ENCODE data around the gene CCDC82.
"Not testable (repeated sequence)": the region's sequence is repeated elsewhere in the genome, so short reads cannot be mapped to it uniquely, and the experiment has no call there.

CCDC82 gene

GRCh38 chr11:96389720-96390487 is at the start of gene CCDC82, which contains the start of gene JRKL:
Gene CCDC82, minus strand, starts transcription at chr11:96389912. Its CDS starts 5,165 bp downstream, at chr11:96384747.
Gene JRKL, plus strand, starts transcription at chr11:96390013. Its CDS starts 637 bp downstream, at chr11:96390650.
- peak; percentile 96 for DNase-seq (ENCODE audit: low read depth)

- DNase-seq (ENCODE audit: low read depth): not testable (repeated sequence)
Measured at GRCh38 chr11:96432654-96433053, 42.9 kb upstream of the CCDC82 start.

GRCh38 chr11:96430668-96431067 is 41.0 kb upstream of the CCDC82 start:
- DNase-seq (ENCODE audit: low read depth): no peak

DNA sequence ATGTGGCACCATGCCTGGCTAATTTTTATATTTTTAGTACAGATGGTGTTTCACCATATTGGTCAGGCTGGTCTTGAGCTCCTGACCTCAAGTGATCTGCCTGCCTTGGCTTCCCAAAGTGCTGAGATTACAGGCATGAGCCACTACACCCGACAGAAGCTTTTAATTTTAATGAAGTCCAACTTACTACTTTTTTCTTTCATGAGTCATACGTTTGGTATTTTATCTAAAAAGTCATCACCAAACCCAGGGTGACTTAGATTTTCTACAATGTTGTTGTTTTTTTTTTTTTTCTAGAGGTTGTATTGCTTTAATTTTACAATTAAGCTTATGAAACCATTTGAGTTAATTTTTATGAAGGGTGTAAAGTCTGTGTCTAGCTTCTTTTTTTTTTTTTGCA is 35.0 kb upstream of the CCDC82 start:
- no peak for DNase-seq (ENCODE audit: low read depth)

DNA sequence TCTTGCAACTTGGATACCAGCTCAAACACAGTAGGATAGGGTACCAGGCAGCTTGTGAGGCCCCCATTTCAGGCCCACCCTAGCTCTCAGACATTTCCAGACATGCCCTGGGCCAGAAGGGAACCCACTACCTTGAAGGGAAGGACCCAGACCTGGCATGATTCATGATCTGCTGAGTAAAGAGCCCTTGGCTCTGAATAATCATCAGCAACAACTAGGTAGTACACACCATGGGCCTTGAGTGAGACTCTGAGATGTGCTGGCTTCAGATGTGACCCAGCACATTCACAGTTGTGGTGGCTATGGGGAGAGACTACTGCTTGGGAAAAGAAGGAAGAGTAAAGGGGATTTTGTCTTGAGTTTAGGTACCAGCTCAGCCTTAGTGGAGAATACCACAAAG is 23.7 kb upstream of the CCDC82 start:
- DNase-seq (ENCODE audit: low read depth): no peak

DNA sequence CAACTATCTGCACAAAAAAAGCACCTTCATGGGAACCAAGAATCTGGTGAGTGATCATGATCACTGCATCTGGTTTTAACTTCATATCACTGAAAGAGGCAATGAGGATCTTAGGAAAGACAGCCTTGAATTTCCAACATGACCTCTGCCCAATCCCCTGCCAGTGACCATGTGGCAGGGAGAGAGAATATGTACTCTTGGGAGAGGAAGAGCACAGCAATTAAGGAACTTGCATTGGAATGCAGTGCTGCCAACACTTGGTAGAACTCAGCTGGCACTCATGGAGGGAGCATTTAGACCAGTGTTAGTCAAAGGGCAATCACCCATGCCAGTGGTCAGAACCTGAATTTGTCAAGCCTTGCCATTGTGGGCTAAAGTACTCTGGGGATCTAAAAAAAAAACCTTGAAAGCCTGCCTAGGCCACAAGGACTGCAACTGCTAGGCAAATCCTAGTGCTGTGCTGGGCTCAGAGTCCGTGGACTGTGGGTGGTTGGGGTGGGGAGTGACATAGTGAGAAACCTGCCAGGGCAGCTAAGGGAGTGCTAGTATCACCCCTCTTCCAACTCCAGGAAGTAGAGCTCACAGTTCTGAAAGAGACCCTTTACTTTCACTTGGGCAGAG is 23.2 kb upstream of the CCDC82 start:
- no peak for DNase-seq (ENCODE audit: low read depth)

GRCh38 chr11:96411412-96411811 is 21.7 kb upstream of the CCDC82 start:
- not testable (repeated sequence) for DNase-seq (ENCODE audit: low read depth)

GRCh38 chr11:96400697-96401096 is 11.0 kb upstream of the CCDC82 start:
- no peak for DNase-seq (ENCODE audit: low read depth)

- DNase-seq (ENCODE audit: low read depth): no peak
Measured at GRCh38 chr11:96397863-96398262, 8.2 kb upstream of the CCDC82 start.

- no peak for DNase-seq (ENCODE audit: low read depth)
Measured at GRCh38 chr11:96396637-96397036, 6.9 kb upstream of the CCDC82 start.

GRCh38 chr11:96394773-96395172 is 5.1 kb upstream of the CCDC82 start:
- no peak for DNase-seq (ENCODE audit: low read depth)

DNA sequence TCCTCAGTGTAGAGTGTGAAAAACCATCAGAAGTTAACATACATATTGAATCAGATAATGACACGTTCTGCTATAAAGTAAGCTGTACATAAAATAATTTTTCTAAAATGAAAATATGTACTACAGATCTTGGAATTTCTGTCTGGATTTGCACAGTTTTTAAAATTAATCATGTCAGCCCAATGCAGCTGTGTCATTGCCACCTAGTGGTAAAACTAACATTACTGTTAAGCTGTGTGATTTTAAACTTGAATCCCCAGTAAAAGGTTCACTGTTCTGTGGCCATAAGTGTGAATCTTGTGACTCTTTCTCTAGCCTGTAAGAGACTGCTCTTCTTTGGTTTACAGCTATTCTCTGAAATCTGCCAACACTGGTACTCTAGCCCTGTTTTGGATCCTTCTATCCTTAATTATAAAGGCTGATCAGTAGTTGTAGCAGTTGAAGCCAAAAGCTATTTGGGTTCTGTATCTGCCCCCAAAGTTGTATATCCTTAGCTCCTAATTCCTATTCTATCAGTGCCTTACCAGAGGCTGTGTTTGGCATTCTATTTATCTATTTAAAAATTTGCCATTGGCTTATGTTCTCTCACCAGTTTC is 4.1 kb upstream of the CCDC82 start:
- no peak for DNase-seq (ENCODE audit: low read depth)

DNA sequence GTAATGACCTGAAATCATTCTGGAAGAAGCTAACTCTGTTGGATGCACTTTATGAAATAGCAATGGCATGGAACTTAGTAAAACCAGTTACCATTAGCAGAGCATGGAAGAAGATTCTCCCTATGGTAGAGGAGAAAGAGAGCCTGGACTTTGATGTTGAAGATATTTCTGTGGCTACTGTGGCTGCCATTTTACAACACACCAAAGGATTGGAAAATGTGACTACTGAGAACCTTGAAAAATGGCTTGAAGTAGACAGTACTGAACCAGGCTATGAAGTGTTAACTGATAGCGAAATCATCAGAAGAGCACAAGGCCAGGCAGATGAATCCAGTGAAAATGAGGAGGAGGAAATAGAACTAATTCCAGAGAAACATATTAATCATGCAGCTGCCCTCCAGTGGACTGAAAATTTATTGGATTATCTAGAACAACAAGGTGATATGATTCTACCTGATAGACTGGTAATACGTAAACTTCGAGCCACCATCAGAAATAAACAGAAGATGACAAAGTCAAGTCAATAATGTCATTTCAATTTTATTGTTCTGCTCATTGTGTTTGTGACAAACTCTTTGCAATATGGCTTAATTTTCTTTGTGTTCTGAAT is 2.1 kb upstream of the CCDC82 start:
- no peak for DNase-seq (ENCODE audit: low read depth)

GRCh38 chr11:96390488-96390792 is 728 bp upstream of the CCDC82 start:
- DNase-seq (ENCODE audit: low read depth): no peak

- no peak for DNase-seq (ENCODE audit: low read depth)
Measured at GRCh38 chr11:96388891-96389719, 607 bp downstream of the CCDC82 start.

GRCh38 chr11:96385187-96385586 is 4.5 kb downstream of the CCDC82 start:
- no peak for DNase-seq (ENCODE audit: low read depth)

GRCh38 chr11:96384156-96384555 is 5.6 kb downstream of the CCDC82 start:
- DNase-seq (ENCODE audit: low read depth): no peak

GRCh38 chr11:96376796-96377195 is 12.9 kb downstream of the CCDC82 start:
- no peak for DNase-seq (ENCODE audit: low read depth)

GRCh38 chr11:96373826-96374225 is 15.9 kb downstream of the CCDC82 start:
- no peak for DNase-seq (ENCODE audit: low read depth)

- DNase-seq (ENCODE audit: low read depth): no peak
Measured at GRCh38 chr11:96367342-96367741, 22.4 kb downstream of the CCDC82 start.

- DNase-seq (ENCODE audit: low read depth): no peak
Measured at GRCh38 chr11:96366024-96366423, 23.7 kb downstream of the CCDC82 start.

DNA sequence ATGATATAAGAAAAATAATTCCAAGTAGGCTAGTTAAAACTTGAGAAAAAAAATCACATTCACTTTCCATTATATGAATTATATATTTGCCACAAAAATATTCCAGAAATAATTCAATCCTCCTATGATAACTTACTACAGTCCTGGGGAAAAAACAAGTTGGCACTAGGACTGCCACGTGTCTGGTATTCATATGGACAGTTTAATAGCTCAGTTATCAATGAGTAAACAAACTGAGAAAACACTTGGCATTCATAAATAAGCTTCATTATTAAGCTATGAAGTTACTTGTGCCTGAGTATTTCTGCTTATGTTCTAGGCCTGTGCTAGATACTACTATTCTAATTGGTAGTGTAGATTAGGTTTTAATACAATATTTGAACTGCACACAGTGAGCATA is 24.2 kb downstream of the CCDC82 start:
- DNase-seq (ENCODE audit: low read depth): no peak

All from stimulated activated CD8-positive, alpha-beta memory T cell treated with anti-CD3 and anti-CD28 coated beads, Interleukin-7, amount 100 ng/mL, for 24 hours (primary cell).